ENCODE measurements around the gene ATXN7L3B.
"Not testable (repeated sequence)": the region's sequence is repeated elsewhere in the genome, so short reads cannot be mapped to it uniquely, and the experiment has no call there.

The ATXN7L3B gene

DNA sequence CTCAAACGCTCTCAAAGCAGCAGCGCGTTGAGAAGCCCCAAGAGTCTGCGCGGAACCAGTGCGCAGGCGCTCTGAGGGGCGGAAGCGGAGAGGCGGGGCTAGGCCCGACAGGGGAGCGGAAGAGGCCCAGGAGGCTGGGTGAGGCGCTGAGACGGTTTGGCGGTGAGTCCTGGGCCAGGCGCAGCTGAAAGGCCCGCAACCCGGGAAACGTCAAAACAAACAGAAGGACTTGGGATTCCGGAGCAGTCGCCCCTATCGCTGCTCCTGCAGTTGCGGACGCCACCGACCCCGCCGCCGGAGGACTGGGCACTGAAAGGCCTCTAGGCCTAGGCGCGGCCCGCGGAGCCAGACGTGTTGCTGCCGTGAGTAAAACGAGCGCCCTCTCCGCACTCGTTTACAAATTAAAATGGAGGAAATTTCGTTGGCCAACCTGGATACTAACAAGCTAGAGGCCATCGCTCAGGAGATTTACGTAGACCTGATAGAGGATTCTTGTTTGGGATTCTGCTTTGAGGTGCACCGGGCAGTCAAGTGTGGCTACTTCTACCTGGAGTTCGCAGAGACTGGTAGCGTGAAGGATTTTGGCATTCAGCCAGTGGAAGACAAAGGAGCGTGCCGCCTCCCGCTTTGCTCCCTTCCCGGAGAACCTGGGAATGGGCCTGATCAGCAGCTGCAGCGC, at the start of gene ATXN7L3B:
ATXN7L3B (plus strand) TSS at position 129 of the 679 bp plus-strand sequence; CDS start at position 407, 278 bp downstream.
- peak; percentile 88 for DNase-seq (ENCODE audit: low read depth)

- DNase-seq (ENCODE audit: low read depth), result no peak
These were observed 49.5 kb upstream of the ATXN7L3B start for GRCh38 chr12:74488134-74488533.

DNA sequence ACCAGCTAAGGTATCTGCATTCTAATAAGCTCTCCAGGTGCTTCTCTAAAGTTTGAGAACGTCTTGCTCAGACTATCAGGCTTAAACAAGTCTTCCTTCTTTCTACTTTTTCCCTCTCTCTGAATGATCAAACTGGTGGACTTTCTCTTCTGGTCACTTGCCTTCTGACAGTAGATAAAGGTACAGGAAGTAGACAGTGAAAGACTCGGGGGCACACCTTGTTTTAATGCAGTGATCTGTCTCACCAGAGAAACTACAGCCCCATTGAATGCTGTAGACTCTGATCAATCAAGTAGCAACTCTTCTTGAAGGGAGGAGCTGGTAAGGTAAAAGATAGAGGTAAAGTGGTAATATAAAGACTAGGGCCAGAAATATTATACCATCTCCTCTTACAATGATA, 48.1 kb upstream of the ATXN7L3B start:
- DNase-seq (ENCODE audit: low read depth), result no peak

GRCh38 chr12:74490390-74491064, 47.1 kb upstream of the ATXN7L3B start:
- no peak for DNase-seq (ENCODE audit: low read depth)

DNA sequence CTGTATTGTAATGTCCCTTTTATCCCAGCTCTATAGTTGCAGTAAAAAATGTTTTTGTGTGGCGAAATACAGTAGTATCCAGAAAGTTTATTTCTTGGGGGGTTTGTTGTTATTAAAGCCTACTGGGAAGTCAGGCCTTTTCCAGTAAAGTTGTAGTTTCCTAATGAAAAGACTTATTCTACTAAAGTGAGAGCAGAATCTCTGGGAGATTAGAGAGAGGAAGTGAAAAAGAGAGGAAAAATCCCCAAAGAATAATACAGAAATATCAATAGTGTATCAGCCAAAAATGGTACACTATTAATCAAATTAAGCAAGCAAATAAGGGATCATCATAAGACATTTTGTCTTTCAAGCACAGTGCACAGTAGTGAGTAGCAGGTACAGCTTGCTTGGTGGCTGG, 46.3 kb upstream of the ATXN7L3B start:
- no peak for DNase-seq (ENCODE audit: low read depth)

DNA sequence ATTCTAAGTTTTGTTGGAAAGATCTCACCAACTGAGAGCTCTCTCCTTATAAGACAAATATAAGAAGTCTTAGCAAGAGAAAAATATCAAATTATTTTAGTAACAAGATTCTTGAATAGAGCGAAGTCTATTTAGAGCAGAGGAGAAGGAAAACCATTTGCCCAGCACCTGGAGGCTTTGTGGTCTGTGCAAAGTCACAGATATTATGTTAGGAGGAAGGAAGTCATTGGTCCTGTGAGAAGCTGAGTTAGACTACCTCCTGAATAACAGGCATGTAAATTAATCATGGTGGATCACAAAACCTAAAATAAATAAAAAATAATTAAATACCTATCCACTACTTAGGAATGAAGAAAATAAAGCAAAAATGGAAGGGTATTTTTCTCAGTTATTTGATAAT, 38.4 kb upstream of the ATXN7L3B start:
- DNase-seq (ENCODE audit: low read depth), result no peak

DNA sequence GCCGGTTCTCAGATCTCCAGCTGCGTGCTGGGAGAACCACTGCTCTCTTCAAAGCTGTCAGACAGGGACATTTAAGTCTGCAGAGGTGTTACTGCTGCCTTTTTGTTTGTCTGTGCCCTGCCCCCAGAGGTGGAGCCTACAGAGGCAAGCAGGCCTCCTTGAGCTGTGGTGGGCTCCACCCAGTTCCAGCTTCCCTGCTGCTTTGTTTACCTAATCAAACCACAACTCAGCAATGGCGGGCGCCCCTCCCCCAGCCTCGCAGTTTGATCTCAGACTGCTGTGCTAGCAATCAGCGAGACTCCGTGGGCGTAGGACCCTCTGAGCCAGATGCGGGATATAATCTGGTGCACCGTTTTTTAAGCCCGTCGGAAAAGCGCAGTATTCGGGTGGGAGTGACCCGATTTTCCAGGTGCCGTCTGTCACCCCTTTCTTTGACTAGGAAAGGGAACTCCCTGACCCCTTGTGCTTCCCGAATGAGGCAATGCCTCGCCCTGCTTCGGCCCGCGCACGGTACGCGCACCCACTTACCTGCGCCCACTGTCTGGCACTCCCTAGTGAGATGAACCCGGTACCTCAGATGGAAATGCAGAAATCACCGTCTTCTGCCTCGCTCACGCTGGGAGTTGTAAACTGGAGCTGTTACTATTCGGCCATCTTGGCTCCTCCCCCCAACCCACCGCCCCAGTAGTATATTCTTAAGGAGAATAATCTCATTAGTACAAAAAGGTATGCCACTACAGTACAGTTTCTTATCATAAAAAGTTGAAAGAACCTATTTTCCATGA, 28.6 kb upstream of the ATXN7L3B start:
- not testable (repeated sequence) for DNase-seq (ENCODE audit: low read depth)

DNA sequence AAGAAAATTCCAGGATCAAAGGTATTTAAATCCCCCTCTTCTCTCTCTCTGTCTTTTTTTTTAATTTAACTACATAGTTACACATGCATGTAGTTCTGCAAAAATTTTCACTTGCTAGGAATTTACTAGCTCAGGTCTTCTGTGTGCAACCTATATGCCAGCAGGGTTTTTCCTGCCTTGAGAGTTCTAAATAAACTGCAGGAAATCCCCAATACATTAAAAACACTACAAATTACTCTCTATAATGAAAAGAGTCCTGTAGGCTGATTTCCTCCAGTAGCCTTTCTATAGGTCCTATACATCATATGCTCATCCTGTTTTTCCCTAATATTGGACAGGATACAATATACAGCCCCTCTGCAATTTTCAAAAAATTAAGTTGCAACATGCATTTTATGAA, 27.7 kb upstream of the ATXN7L3B start:
- no peak for DNase-seq (ENCODE audit: low read depth)

GRCh38 chr12:74514098-74514872, 23.4 kb upstream of the ATXN7L3B start:
- DNase-seq (ENCODE audit: low read depth), result no peak

GRCh38 chr12:74515849-74516248, 21.8 kb upstream of the ATXN7L3B start:
- no peak for DNase-seq (ENCODE audit: low read depth)

GRCh38 chr12:74526535-74526934, 11.1 kb upstream of the ATXN7L3B start:
- DNase-seq (ENCODE audit: low read depth), result no peak

- no peak for DNase-seq (ENCODE audit: low read depth)
These were observed 10.1 kb upstream of the ATXN7L3B start for GRCh38 chr12:74527491-74527890.

DNA sequence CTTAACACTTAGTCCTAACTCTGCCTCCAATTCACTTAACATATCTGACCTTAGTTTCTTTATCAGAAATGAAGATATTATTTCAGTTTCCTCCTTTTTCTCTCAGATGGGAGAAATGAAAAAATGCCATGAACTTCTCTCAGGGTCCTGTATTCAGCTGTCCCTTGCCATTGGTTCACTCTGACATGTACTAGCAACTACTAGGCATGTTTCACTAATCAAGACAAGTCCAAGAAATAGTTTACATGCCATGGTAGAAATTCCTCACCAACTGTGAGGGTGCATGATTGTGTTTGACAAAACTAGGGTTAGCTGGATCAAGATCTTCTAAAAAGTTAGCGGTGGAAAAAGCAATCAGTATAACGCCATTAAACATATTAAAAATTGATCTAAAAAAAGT, 7.0 kb upstream of the ATXN7L3B start:
- no peak for DNase-seq (ENCODE audit: low read depth)

- DNase-seq (ENCODE audit: low read depth), result no peak
These were observed 2.1 kb upstream of the ATXN7L3B start for GRCh38 chr12:74535536-74535935.

GRCh38 chr12:74537126-74537706, 419 bp upstream of the ATXN7L3B start:
- DNase-seq (ENCODE audit: low read depth), result no peak

GRCh38 chr12:74538491-74539258, 1.0 kb downstream of the ATXN7L3B start:
- no peak for DNase-seq (ENCODE audit: low read depth)

GRCh38 chr12:74539261-74539660, 1.6 kb downstream of the ATXN7L3B start:
- DNase-seq (ENCODE audit: low read depth), result no peak

DNA sequence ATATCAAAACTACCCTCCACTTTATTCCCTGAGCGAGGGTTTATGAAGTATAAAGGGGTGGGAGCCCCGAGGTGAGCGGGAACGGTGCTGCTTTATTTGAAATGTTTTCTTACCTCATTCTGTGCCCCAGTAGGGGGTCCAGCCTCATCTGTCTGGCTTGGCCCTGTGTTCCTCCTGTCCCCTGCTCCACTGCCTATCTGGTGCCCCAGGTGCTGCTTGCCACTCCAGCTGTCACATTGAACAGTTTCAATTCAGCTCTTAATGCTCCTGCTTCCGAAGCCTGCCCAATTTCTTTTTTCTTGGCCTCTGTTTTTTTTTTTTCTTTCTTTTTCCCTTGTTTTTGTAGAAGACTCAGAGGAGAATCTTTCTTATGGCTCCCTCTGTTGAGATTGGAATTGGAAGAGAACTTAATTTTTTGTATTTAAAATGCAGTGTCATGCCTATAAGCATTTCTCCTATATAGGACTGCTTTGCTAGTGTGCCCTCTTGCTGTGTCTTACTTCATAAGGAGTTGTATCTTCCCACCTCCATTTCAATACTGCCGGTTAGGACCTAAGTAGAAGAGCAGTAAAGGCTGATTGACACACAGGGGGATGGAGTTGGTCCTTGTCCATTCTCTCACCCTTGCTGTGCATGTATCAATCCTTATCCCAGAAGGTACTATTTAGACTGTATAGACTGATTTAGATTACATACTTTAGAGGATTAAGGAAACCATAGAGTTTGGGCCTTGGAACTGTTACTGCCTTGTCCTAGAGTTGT, 2.3 kb downstream of the ATXN7L3B start:
- DNase-seq (ENCODE audit: low read depth), result no peak

DNA sequence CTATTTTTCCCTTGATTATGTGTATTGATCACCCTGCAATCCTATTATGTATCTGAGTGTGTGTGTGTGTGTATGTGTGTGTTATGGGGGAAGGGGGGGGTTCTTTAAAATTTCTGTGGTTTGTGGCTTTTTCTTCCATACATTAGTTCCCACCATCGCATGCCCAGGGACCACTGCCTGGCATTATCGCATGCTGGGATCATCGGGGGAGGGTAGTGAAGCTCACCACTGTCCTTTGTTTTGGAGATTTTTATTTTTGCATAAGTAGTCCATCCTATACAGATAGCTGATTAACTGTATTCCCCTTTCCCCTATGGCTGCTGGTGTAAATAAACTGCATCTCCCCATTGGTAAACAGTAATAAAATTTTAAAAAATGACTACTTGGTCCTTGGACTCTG, 3.4 kb downstream of the ATXN7L3B start:
- DNase-seq (ENCODE audit: low read depth), result no peak

DNA sequence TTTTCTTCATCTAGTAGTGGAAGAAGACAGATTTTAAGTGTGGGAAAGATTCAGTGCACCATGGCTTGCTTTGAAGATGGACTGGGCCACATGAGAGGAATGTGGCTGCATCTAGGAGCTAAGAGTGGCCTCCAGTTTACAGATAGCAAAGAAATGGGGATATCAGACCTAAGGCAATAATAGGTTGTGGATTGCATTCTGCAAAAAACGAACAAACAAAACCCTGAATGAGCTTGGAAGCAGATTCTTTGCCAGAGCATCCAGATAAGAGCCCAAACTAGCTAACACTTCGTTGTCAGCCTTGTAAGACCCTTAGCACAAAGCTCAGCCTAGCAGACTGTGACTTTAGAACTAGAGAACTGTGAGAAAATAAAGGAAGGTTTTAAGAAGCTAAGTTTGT, 9.6 kb downstream of the ATXN7L3B start:
- DNase-seq (ENCODE audit: low read depth), result no peak
